Fibroblast of upper back skin (primary cell): ENCODE data around the gene FCMR.
"Not testable (repeated sequence)": the region's sequence is repeated elsewhere in the genome, so short reads cannot be mapped to it uniquely, and the experiment has no call there.

Experiments used
- DNase-seq: peaks from one replicate; pipeline ENCODE4 v3.0.0-alpha.2; 2013

Gene FCMR

DNA sequence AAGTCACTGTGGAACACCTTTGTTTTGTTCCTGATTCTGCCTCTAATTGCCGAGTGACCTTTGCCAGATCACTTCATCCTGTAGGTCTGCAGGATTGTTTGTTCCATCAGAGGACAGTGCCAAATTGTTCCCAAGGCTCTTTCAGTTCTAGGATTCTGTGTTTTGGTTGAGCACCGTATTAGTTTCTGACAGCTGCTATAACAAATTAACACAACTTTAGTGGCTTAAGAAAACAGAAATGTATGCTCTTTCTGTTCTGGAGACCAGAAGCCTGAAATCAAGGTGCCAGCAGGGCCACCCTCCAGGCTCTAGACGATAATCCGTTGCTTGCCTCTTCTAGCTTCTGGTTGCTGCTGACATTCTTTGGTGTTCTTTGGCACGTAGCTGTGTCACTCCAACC, 27.9 kb upstream of the FCMR start:
- DNase-seq, result no peak

DNA sequence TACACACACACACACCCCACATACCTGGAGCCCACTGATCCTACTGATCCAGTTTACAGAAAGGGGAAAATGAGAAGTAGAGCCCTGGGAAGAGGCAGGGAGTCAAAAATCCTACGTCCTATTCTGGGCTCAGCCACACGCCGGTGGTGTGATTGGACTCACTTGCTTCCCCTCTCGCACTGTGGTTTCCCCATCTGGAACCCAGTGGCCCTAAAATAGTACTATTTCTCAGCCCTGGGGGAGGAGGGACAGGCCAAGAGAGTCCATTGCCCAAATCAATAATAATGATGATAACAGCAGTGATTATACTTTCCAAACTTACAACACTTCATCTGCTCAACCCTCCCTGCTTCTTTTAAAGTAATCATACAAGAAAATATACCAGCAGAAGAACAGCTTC, 27.5 kb upstream of the FCMR start:
- no peak for DNase-seq

GRCh38 chr1:206947255-206947654, 25.5 kb upstream of the FCMR start:
- no peak for DNase-seq

DNA sequence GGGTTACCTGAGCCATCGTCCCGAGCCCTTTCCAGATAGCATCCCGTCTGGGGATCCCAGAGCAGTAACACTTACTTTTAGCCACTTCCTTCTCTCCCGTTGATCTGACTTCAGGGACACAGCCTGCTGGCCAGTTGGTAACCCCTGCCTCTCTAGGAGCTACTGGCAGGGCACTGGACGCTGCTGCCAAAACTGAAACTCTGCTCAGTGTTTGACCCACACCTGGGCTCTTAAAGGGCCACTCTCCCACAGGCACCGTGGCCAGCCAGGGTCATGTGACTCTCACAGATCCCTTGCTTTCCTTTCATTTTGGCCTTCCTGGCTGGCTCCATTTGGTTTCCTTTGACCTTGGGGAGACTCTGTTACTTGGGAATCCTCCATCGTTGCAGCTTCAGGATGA, 24.5 kb upstream of the FCMR start, which contains the start of gene PIGR:
Gene PIGR (minus strand): TSS at position 206 of the 400 bp plus-strand sequence. CDS start 5,935 bp downstream, outside the sequence.
- DNase-seq, result no peak

DNA sequence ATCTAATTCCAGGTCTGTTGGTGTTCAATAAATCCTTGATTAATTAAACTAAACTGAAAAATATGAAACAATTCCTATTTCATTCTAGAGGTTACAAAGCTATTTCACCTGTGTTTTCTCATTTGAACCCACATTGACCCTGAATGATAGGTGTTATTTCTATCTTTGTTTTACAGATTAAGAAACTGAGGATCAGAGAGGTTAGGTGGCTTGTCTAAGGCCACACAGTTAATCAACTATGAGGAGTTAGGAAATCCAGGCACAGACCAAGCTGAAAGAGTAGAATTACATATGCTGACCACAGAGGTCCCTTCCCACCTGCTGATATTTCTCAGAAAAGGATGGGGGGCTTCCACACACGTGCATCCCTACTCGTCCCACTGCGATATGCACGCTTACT, 24.0 kb upstream of the FCMR start:
- no peak for DNase-seq

- DNase-seq, result no peak
These were observed 23.0 kb upstream of the FCMR start for GRCh38 chr1:206944703-206945102.

DNA sequence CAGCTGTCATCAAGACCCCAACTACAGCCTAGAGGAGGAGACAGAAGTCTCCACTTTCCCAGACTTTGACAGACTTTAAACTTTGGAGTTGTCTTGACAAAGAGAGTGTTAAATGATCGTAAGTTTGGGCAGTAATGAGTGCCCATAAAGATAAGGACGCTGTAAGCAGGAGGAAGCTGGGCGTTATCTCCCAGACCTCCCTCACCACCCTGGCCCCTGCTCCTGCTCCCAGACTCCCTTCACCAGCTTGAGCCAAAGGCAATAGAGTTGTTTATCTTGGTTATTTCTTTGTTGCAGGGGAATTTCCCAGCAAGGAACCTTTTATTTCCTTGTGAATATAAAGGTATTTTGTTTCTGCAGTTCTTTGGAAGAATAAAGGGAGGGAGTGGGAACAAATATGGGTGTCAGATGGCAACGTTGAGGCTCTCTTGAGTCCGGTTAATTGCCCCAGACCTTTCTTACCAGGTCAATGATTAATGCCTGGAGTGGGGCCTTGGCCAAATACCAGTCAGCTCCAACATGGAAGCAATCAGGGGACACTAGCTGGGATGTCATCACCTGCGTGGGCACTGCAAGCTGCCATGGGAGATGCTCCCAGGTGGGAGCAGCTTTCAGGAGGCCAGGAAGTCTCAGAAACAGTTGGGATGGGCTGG, 20.2 kb upstream of the FCMR start:
- no peak for DNase-seq

- no peak for DNase-seq
These were observed 18.8 kb upstream of the FCMR start for GRCh38 chr1:206940588-206940936.

GRCh38 chr1:206939841-206940587, 18.3 kb upstream of the FCMR start:
- no peak for DNase-seq

GRCh38 chr1:206939131-206939530, 17.4 kb upstream of the FCMR start:
- DNase-seq, result no peak

DNA sequence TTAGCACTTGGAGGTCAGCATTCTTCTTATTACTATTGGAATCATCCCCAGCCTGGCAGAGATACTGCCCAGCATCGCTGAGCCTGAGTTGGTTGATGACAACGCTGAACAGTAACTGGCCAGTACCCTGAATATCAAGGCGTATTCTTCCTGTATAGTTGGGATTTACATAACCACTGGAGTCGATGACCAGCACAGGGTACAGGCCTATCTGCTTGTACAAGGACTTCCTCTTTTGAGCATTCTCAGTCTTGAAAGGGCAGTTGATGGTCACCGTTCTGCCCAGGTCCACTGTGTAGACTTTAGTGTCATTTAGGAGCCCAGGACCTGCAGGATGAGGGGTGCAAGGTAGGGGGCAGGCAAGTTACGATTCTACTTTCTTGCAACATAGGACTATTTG, 15.7 kb upstream of the FCMR start:
- no peak for DNase-seq

GRCh38 chr1:206935491-206936067, 13.8 kb upstream of the FCMR start:
- peak; percentile 26 for DNase-seq

DNA sequence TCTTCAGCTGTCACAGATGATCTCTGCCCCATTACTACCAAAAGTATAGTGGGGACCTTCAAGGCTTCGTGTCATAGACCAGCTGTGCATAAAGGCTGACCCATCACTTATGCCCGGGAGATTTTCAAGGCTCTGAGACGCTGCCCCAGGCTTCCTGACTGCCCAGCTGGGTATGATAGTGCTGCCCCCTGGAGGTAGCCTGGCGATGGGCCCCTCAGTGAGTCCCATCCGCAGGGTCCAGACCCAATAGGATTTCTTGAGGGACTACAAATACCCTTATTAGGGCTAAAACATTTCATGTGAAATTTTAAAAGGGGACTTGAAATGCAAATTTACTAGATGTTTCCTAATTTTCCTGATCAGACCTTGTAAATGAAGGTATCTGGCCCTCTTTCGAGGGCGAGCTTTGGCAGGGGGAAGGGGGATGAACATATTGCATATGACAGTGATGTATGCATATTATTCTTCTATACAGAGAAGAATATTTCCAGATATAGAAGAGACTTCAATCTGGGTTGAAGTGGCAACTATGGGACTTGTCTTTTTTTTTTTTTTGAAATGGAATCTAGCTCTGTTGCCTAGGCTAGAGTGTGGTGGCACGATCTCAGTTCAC, 11.7 kb upstream of the FCMR start:
- DNase-seq, result peak; percentile 7

DNA sequence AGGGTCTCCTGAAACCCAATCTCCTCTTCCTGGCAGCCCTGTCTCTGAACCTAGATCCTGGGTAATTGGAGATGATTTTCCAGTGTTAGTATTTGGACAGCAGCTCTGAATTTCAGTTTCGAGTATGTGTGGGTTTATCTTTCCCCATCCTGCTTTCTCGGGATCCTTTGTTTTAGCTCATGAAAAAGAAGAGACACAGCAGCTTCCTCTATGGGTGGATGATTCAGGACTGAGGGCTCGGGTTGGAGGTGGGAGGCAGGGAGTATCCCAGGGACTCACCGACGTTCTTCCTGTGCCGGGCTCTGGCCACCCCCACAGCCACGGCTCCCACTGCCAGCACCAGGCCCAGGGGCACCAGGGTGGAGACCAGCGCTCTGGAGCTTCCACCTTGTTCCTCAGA, 10.4 kb upstream of the FCMR start:
- no peak for DNase-seq

DNA sequence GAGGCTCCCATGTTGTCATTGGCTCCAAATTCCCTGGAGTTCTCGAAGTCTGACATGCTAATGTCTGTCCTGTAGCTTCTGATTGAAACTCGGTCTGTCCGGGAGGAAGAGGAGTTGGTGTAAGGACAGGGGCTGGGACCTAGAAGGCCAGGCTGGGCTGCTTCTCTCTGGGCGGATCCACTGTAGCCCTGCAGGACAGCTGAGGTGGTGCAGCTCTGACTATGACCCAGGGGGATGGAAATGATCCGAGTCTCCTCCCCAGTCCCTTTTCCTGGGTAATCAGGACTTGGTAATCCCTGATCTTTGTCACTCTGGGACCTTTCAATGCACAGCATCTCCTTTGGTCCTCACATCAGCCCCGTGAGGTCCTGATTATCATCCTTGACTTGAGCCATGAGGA, 10.0 kb upstream of the FCMR start:
- DNase-seq, result no peak

DNA sequence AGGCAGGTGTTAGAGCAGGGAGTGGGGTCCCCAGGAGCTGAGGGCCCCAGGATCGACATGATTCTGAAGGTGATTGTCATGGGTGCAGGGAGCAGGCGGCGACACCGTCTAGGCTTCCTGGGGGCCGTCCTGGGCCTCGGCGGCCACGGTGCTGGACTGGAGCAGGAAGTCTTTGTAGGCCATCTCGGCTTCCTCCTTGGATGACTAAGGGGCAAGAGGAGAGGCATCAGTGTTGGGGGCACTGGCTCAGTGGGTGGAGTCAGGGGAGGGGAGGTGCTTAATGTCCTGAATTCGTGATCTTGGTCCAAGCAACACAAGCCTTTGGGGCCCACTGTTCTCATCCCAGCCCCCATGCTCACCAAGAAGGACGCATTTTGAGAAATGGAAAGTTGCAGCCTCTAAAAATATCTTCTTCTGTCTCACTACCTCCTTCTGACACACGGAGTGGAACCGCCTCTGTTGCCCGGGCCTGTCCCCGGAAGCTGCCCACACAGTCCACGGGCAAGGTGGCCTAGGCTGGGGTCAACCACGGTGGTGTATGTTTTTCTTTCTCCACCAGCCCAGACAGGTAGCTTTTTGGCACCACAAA, 8.6 kb upstream of the FCMR start:
- no peak for DNase-seq

GRCh38 chr1:206929524-206929923, 7.8 kb upstream of the FCMR start:
- DNase-seq, result no peak

DNA sequence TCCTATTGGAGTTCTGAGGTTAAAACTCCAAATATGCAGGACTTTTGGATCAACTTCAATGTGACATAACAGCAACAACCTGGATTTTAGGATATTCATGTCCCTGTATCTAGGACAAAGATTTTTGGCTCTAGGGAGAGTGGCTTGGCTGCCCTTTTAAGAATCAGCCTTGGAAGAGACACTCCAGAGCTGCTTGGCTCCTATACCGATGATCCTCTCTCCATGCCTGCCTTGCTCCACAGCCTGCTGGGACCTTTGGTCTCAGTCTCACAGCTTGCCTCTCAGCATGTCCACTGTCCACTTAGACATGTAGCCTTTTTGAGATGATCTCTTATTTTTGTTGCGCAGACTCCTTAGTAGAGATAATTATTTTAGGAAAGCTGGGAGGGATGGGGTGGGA, 4.5 kb upstream of the FCMR start:
- DNase-seq, result no peak

- no peak for DNase-seq
These were observed 3.5 kb upstream of the FCMR start for GRCh38 chr1:206925106-206925736.

DNA sequence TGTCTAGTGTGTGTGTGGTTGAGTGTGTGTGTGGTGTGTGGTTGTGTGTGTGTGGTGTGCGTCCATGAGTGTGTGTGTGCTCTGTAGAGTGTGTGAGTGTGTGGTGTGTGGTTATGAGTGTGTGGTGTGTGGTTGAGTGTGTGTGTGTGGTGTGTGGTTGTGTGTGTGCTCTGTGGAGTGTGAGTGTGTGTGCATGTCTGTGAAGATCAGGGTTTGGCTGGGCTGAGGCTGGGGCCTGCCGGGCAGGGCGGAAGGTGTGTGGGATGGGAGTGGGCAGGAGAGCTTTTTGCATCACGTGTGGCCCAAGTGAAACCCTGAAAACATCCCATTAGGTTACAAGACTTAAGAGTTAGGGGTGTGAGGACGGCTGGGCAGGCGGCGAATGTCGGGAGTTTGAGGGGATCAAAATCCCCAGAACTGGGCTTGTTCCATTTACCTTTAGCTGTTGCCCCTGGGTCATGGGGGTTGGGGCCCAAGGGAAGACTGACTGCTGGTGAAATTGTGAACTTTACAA, 2.9 kb upstream of the FCMR start:
- no peak for DNase-seq

DNA sequence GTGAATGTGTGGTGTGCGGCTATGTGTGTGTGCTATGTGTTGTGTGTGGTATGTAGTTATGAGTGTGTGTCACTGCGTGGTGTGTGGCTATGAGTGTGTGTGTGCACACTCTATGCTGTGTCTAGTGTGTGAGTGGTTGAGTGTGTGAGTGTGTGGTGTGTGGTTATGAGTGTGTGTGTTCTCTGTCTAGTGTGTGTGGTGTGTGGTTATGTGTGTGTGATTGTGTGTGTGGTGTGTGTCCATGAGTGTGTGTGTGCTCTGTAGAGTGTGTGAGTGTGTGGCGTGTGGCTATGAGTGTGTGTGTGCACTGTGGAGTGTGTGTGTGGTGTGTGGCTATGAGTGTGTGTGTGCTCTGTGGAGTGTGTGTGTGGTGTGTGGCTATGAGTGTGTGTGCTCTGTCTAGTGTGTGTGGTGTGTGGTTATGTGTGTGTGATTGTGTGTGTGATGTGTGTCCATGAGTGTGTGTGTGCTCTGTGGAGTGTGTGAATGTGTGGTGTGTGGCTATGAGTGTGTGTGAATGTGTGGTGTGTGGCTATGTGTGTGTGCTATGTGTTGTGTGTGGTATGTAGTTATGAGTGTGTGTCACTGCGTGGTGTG, 2.3 kb upstream of the FCMR start:
- not testable (repeated sequence) for DNase-seq
